ENCODE measurements around the gene RNF112. TPM values are rescaled to one million over a fixed set of nuclear protein-coding genes. Genes with fewer than 3 reads are reported as not detected.

The RNF112 gene
- total and polyA plus RNA-seq, 2 of the 13 experiments (the other 11 are each of a cell fraction or from before 2014, with no cell fraction given): 0.05 TPM; not detected in 1

- no peak for TF ChIP-seq SMARCE1 (IDR thresholded peaks at IDR 0.05; ENCODE audit: borderline replicate concordance)
- peak; percentile 89 for TF ChIP-seq MTF2 (CRISPR knock-in tag; IDR thresholded peaks at IDR 0.05; ENCODE audit: borderline replicate concordance)
- TF ChIP-seq CSRNP1 (CRISPR knock-in tag; IDR thresholded peaks at IDR 0.05): peak; percentile 55; the same call in 1 of the 2 replicates
- TF ChIP-seq ZBTB46 (CRISPR knock-in tag; IDR thresholded peaks at IDR 0.05; ENCODE audit: borderline replicate concordance): no peak
- 0 out of 2 replicates have a peak, but pooled peaks have one; percentile 16 for TF ChIP-seq ZNF441 (CRISPR knock-in tag; IDR thresholded peaks at IDR 0.05; ENCODE audit: borderline replicate concordance)
- TF ChIP-seq ZNF383 (CRISPR knock-in tag; IDR thresholded peaks at IDR 0.05; ENCODE audit: borderline replicate concordance): no peak
- peak; percentile 56; the same call in 1 of the 2 replicates for TF ChIP-seq ZNF598 (CRISPR knock-in tag; IDR thresholded peaks at IDR 0.05; ENCODE audit: borderline replicate concordance)
- TF ChIP-seq ZNF138 (CRISPR knock-in tag; IDR thresholded peaks at IDR 0.05; ENCODE audit: low read depth): peak; percentile 69; the same call in 1 of the 2 replicates
- TF ChIP-seq GATAD1 (CRISPR knock-in tag; IDR thresholded peaks at IDR 0.05): peak; percentile 86
- no peak for TF ChIP-seq ZNF841 (CRISPR knock-in tag; IDR thresholded peaks at IDR 0.05; ENCODE audit: borderline replicate concordance)
- no peak for TF ChIP-seq REST (IDR thresholded peaks at IDR 0.05; ENCODE audit: borderline replicate concordance in 1 of 2, low read depth in 1 of 2, low read length in 2 of 2)
- peak; percentile 39; the same call in 1 of the 2 replicates for TF ChIP-seq SP2 (CRISPR knock-in tag; IDR thresholded peaks at IDR 0.05)
- no peak for TF ChIP-seq HOXA7 (CRISPR knock-in tag; IDR thresholded peaks at IDR 0.05)
- peak; percentile 38 for TF ChIP-seq IKZF4 (CRISPR knock-in tag; IDR thresholded peaks at IDR 0.05; ENCODE audit: borderline replicate concordance, low read depth, not compliant biosample characterization)
- no peak for TF ChIP-seq MAF1 (CRISPR knock-in tag; IDR thresholded peaks at IDR 0.05; ENCODE audit: borderline replicate concordance)
- no peak for TF ChIP-seq TRIM22 (IDR thresholded peaks at IDR 0.05)
- no peak for TF ChIP-seq TERF1 (CRISPR knock-in tag; IDR thresholded peaks at IDR 0.05)
- TF ChIP-seq MEIS2 (CRISPR knock-in tag; IDR thresholded peaks at IDR 0.05): no peak; the same call in 1 of the 2 replicates
Measured at GRCh38 chr17:19362277-19363113, 48.5 kb upstream of the RNF112 start, which contains the start of gene B9D1 (continued).

Data from HepG2 (cell line).